MM.1S (cell line): ENCODE data around the gene PNPLA7.

Experiments
- DNase-seq: peaks from one replicate; pipeline ENCODE4 v3.0.0-alpha.2; 2015
- H2AFZ ChIP-seq: fragments of 300-600 bp; sonication (generic); 2 replicates; pipeline ENCODE4 v1.6.0; 2016; ENCODE audit warnings: antibody characterized with exemption, low read length
- H3F3A ChIP-seq: fragments of 300-600 bp; sonication (generic); 2 replicates; pipeline ENCODE4 v1.6.1; 2016; ENCODE audit warnings: mild to moderate bottlenecking, antibody characterized with exemption, low read length, moderate library complexity, mixed read lengths; ENCODE audit not compliant: insufficient read depth
- H3K27ac ChIP-seq: fragments of 300-600 bp; sonication (generic); 2 replicates; pipeline ENCODE4 v1.5.1; 2016; ENCODE audit warnings: mild to moderate bottlenecking, low read length
- H3K27me3 ChIP-seq: fragments of 300-600 bp; sonication (generic); replicated peaks from 2 replicates; pipeline ENCODE4 v1.6.0; 2016; ENCODE audit warnings: low read length; ENCODE audit not compliant: insufficient read depth
- H3K36me3 ChIP-seq: fragments of 300-600 bp; sonication (generic); replicated peaks from 2 replicates; pipeline ENCODE4 v1.6.1; 2016; ENCODE audit warnings: mild to moderate bottlenecking, low read length, mixed read lengths; ENCODE audit not compliant: insufficient read depth
- H3K4me1 ChIP-seq: fragments of 300-600 bp; sonication (generic); 2 replicates; pipeline ENCODE4 v1.6.1; 2016; ENCODE audit warnings: low read length, mixed read lengths
- H3K4me2 ChIP-seq: fragments of 300-600 bp; sonication (generic); 2 replicates; pipeline ENCODE4 v1.6.0; 2016; ENCODE audit warnings: low read depth, low read length
- H3K4me3 ChIP-seq: fragments of 300-600 bp; sonication (generic); 2 replicates; pipeline ENCODE4 v1.5.1; 2016; ENCODE audit warnings: low read length, mixed read lengths
- H3K79me2 ChIP-seq: fragments of 300-600 bp; sonication (generic); 2 replicates; pipeline ENCODE4 v1.6.1; 2016; ENCODE audit warnings: mixed run types, low read length, mixed read lengths
- H3K9ac ChIP-seq: fragments of 300-600 bp; sonication (generic); 2 replicates; pipeline ENCODE4 v1.6.1; 2016; ENCODE audit warnings: low read length, mixed read lengths
- H3K9me2 ChIP-seq: fragments of 300-600 bp; sonication (generic); replicated peaks from 2 replicates; pipeline ENCODE4 v1.6.1; 2016; ENCODE audit warnings: mild to moderate bottlenecking, low read length, mixed read lengths; ENCODE audit not compliant: insufficient read depth
- H3K9me3 ChIP-seq: fragments of 300-600 bp; sonication (generic); replicated peaks from 2 replicates; pipeline ENCODE4 v1.6.1; 2016; ENCODE audit warnings: mild to moderate bottlenecking, low read length, mixed read lengths; ENCODE audit not compliant: insufficient read depth
- H4K20me1 ChIP-seq: fragments of 300-600 bp; sonication (generic); 2 replicates; pipeline ENCODE4 v1.6.1; 2016; ENCODE audit warnings: mild to moderate bottlenecking, low read length, moderate library complexity, mixed read lengths; ENCODE audit not compliant: insufficient read depth
- CTCF ChIP-seq: fragments of 300-600 bp; sonication (generic); IDR thresholded peaks from 2 replicates; pipeline ENCODE4 v1.5.1; 2016; ENCODE audit warnings: antibody characterized with exemption, low read length, mixed read lengths
- EZH2 ChIP-seq: fragments of 300-600 bp; sonication (generic); optimal IDR thresholded peaks from 2 replicates; pipeline ENCODE3; 2017; ENCODE audit warnings: low read depth, mild to moderate bottlenecking, antibody characterized with exemption, low read length, mixed read lengths
- EZH2phosphoT487 ChIP-seq: fragments of 300-600 bp; sonication (generic); IDR thresholded peaks from 2 replicates; pipeline ENCODE4 v1.6.1; 2018; ENCODE audit warnings: antibody characterized with exemption, low read length

PNPLA7 gene

GRCh38 chr9:137435381-137435891 lies 114.8 kb downstream of the PNPLA7 start:
- Histone ChIP-seq H4K20me1 (no peaks in the 10 kb centered on the region), H3K27ac (no peak overlapping the region), H3K9ac (no peak overlapping the region), H3K4me3 (no peak overlapping the region), H3F3A (no peaks in the 10 kb centered on the region), H3K36me3 (no peaks in the 10 kb centered on the region), H3K4me1 (no peaks in the 10 kb centered on the region), H3K4me2 (no peak overlapping the region), H2AFZ (no peak overlapping the region), H3K79me2 (no peaks in the 10 kb centered on the region), H3K9me2 (no peaks in the 10 kb centered on the region), H3K9me3 (no peaks in the 10 kb centered on the region), H3K27me3 (peaks cover 90% of the 10 kb centered on the region)
- TF ChIP-seq CTCF (no peak), EZH2phosphoT487 (no peak), EZH2 (no peak)
- no peak for DNase-seq

- Histone ChIP-seq H3K9me2 (no peaks in the 10 kb centered on the region), H3K4me3 (no peak overlapping the region), H3K9me3 (no peaks in the 10 kb centered on the region), H3K27ac (no peak overlapping the region), H3K4me1 (no peaks in the 10 kb centered on the region), H3K36me3 (no peaks in the 10 kb centered on the region), H3K27me3 (peaks cover 95% of the 10 kb centered on the region), H2AFZ (no peak overlapping the region), H3K9ac (no peak overlapping the region), H3K4me2 (no peak overlapping the region), H3F3A (no peaks in the 10 kb centered on the region), H4K20me1 (no peaks in the 10 kb centered on the region), H3K79me2 (no peaks in the 10 kb centered on the region)
- no peak for DNase-seq
- TF ChIP-seq EZH2 (no peak), CTCF (no peak), EZH2phosphoT487 (no peak)
These were observed 115.5 kb downstream of the PNPLA7 start for GRCh38 chr9:137434498-137435380.

DNA sequence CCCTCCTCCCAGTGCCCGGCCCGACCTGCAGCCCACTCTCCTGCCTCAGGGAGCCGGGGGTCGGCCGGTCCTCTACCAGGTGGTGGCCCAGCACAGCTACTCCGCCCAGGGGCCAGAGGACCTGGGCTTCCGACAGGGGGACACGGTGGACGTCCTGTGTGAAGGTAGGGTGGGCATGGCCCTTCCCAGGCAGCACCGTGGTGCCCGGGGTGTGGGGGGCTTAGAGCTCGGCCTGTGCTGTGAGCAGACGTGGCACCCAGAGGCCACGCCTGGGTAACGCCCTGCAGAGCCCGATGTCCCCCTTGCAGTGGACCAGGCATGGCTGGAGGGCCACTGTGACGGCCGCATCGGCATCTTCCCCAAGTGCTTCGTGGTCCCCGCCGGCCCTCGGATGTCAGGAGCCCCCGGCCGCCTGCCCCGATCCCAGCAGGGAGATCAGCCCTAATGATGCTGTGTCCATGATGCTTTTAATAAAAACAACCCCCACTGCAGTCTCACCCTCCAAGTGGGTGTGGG lies 116.2 kb downstream of the PNPLA7 start:
- Histone ChIP-seq H3K4me2 (no peak overlapping the region), H2AFZ (no peak overlapping the region), H3K4me3 (no peak overlapping the region), H3K27me3 (peaks cover 96% of the 10 kb centered on the region), H3F3A (no peaks in the 10 kb centered on the region), H4K20me1 (no peaks in the 10 kb centered on the region), H3K9ac (no peak overlapping the region), H3K9me2 (no peaks in the 10 kb centered on the region), H3K36me3 (no peaks in the 10 kb centered on the region), H3K79me2 (no peaks in the 10 kb centered on the region), H3K4me1 (no peaks in the 10 kb centered on the region), H3K9me3 (no peaks in the 10 kb centered on the region), H3K27ac (no peak overlapping the region)
- no peak for TF ChIP-seq EZH2phosphoT487
- TF ChIP-seq CTCF: no peak
- no peak for TF ChIP-seq EZH2
- no peak for DNase-seq
